Measurements from ENCODE around the gene SCAMP1. TPM values are rescaled to one million over a fixed set of nuclear protein-coding genes. Genes with fewer than 3 reads are reported as not detected.

Gene SCAMP1
- total RNA-seq, 1 experiment from 2014 or later: 36.0 TPM

- no CpG with 5 or more reads among the region's 1 CpG for WGBS (ENCODE audit: extremely low coverage, insufficient read length, low lambda C conversion rate)
- no peak for TF ChIP-seq CTCF (conservative IDR thresholded peaks at IDR 0.05)
These were observed 106.7 kb downstream of the SCAMP1 start for GRCh38 chr5:78467140-78467539.

More at GRCh38 chr5:78467140-78467539, 106.7 kb downstream of the SCAMP1 start:
- Histone ChIP-seq H3K14ac (ENCODE audit: insufficient read depth, low read length) (no peak overlapping the region), H2BK5ac (ENCODE audit: insufficient read length, low read length) (no peak overlapping the region), H3K27ac (ENCODE audit: insufficient read length, low read depth, low read length) (no peak overlapping the region), H3K79me2 (ENCODE audit: insufficient read depth, low read length) (no peaks in the 10 kb centered on the region), H2AFZ (ENCODE audit: low read length) (no peak overlapping the region), H2BK120ac (ENCODE audit: low read depth, low read length, poor library complexity, severe bottlenecking) (no peak overlapping the region), H3K23me2 (ENCODE audit: insufficient read length, low read depth, low read length, poor library complexity, severe bottlenecking) (no peaks in the 10 kb centered on the region), H3K9me3 (ENCODE audit: control insufficient read depth, low read depth, low read length) (no peaks in the 10 kb centered on the region), H4K20me1 (ENCODE audit: control insufficient read depth, insufficient read depth, insufficient read length) (no peaks in the 10 kb centered on the region), H4K91ac (ENCODE audit: insufficient read length, low read depth, low read length) (no peak overlapping the region), H3T11ph (ENCODE audit: low read length) (no peak overlapping the region), H3K4me2 (ENCODE audit: insufficient read depth, insufficient read length, low read length) (no peak overlapping the region), H3K4me1 (ENCODE audit: insufficient read depth, low read length) (no peaks in the 10 kb centered on the region), H3K79me1 (ENCODE audit: insufficient read depth, low read depth, low read length, poor library complexity, severe bottlenecking) (no peaks in the 10 kb centered on the region), H3K9ac (ENCODE audit: extremely low read depth, insufficient read length, low read length) (no peak overlapping the region), H3K18ac (ENCODE audit: insufficient read length, low read depth, low read length) (no peak overlapping the region), H3K4ac (ENCODE audit: low read depth, low read length) (no peak overlapping the region), H2BK15ac (ENCODE audit: low read depth, low read length) (no peak overlapping the region), H3K27me3 (ENCODE audit: insufficient read depth, low read length) (no peaks in the 10 kb centered on the region), H4K8ac (replicated peaks; ENCODE audit: insufficient read length, low read depth, low read length) (no peak overlapping the region), H3K23ac (ENCODE audit: insufficient read length, low read depth, low read length) (no peak overlapping the region), H2BK20ac (ENCODE audit: low read depth, low read length, poor library complexity, severe bottlenecking) (no peak overlapping the region), H4K5ac (ENCODE audit: insufficient read length, low read depth, low read length) (no peak overlapping the region), H2AK5ac (ENCODE audit: insufficient read length, low read length) (no peak overlapping the region), H3K56ac (ENCODE audit: insufficient read length, low read depth, low read length) (no peak overlapping the region), H2BK12ac (ENCODE audit: insufficient read length, low read depth, low read length) (no peak overlapping the region)
- Mint-ChIP-seq H3K9me3 (no peaks in the 10 kb centered on the region), H3K4me3 (no peak overlapping the region), H3K27me3 (ENCODE audit: low read depth) (no peaks in the 10 kb centered on the region), H3K27ac (no peak overlapping the region), H3K36me3 (ENCODE audit: insufficient read depth in 1 of 3, low read depth in 3 of 3) (no peaks in the 10 kb centered on the region; a peak in 2 of 7 replicates), H3K4me1 (no peaks in the 10 kb centered on the region)
- DNase-seq: no peak
